HL-60 (cell line): ENCODE measurements around the gene CXCR4.
"Not testable (repeated sequence)": the region's sequence is repeated elsewhere in the genome, so short reads cannot be mapped to it uniquely, and the experiment has no call there.

Experiments used
- DNase-seq, 2 experiments: peaks; one replicate each; pipeline ENCODE4 v3.0.0-alpha.2; 2010 to 2020; ENCODE audit warnings: low read depth in 1 of 2, low spot score in 1 of 2
- H3K27ac ChIP-seq: fragments of 250-450 bp; sonication (Bioruptor Pico); replicated peaks from 2 replicates; pipeline ENCODE4 v1.5.1; 2020; ENCODE audit warnings: mild to moderate bottlenecking, moderate library complexity
- H3K27me3 ChIP-seq: fragments of 250-450 bp; sonication (Bioruptor Pico); 2 replicates; pipeline ENCODE4 v1.5.1; 2021; ENCODE audit warnings: mild to moderate bottlenecking, moderate library complexity; ENCODE audit not compliant: insufficient read depth, poor library complexity, severe bottlenecking
- H3K4me3 ChIP-seq: replicated peaks from 2 replicates; pipeline ENCODE4 v1.5.1; 2011; ENCODE audit warnings: mild to moderate bottlenecking, control low read depth, low read length; ENCODE audit not compliant: insufficient read depth
- CTCF ChIP-seq: IDR thresholded peaks from one replicate; pipeline ENCODE4 v1.5.1; 2011; ENCODE audit warnings: low read length, control low read depth, inconsistent platforms; ENCODE audit not compliant: insufficient read depth
- GABPA ChIP-seq: IDR thresholded peaks from 2 replicates; pipeline ENCODE4 v1.6.1; 2012; ENCODE audit warnings: low read depth
- POLR2AphosphoS5 ChIP-seq: IDR thresholded peaks from 2 replicates; pipeline ENCODE4 v1.6.1; 2012; ENCODE audit warnings: low read depth
- REST ChIP-seq: IDR thresholded peaks from 2 replicates; pipeline ENCODE4 v1.6.1; 2012; ENCODE audit warnings: low read depth; ENCODE audit not compliant: insufficient replicate concordance
- SPI1 ChIP-seq: IDR thresholded peaks from 2 replicates; pipeline ENCODE4 v1.6.1; 2012; ENCODE audit warnings: low read depth, mild to moderate bottlenecking, borderline replicate concordance

The CXCR4 gene

GRCh38 chr2:136072621-136073020 lies 45.3 kb downstream of the CXCR4 start:
- no peaks in the 10 kb centered on the region for H3K27me3 ChIP-seq
- H3K4me3 ChIP-seq, result no peak overlapping the region
- no peak overlapping the region for H3K27ac ChIP-seq
- TF ChIP-seq GABPA (no peak), CTCF (no peak), POLR2AphosphoS5 (no peak), SPI1 (no peak), REST (no peak)
- no peak for DNase-seq

- not testable (repeated sequence) for DNase-seq, H3K27ac ChIP-seq, H3K4me3 ChIP-seq, H3K27me3 ChIP-seq
These were observed 46.1 kb downstream of the CXCR4 start for GRCh38 chr2:136071887-136072286.

- no peak overlapping the region for H3K27ac ChIP-seq
- TF ChIP-seq POLR2AphosphoS5, result no peak
- no peak for TF ChIP-seq SPI1
- TF ChIP-seq GABPA, result no peak
- no peak for TF ChIP-seq REST
- no peak for TF ChIP-seq CTCF
- no peak for DNase-seq
These were observed 47.0 kb downstream of the CXCR4 start for GRCh38 chr2:136070913-136071312.

GRCh38 chr2:136069773-136070172 lies 48.2 kb downstream of the CXCR4 start:
- no peak for TF ChIP-seq GABPA
- TF ChIP-seq CTCF, result no peak
- TF ChIP-seq SPI1, result no peak
- no peak for TF ChIP-seq POLR2AphosphoS5
- no peak for TF ChIP-seq REST
- H3K27ac ChIP-seq, result no peak overlapping the region
- no peak for DNase-seq
- H3K4me3 ChIP-seq, result no peak overlapping the region
- H3K27me3 ChIP-seq, result no peaks in the 10 kb centered on the region

More at GRCh38 chr2:136070913-136071312, 47.0 kb downstream of the CXCR4 start:
- Histone ChIP-seq H3K27me3 (no peaks in the 10 kb centered on the region), H3K4me3 (no peak overlapping the region)
